ENCODE measurements around the gene GPC6. TPM values are rescaled to one million over a fixed set of nuclear protein-coding genes. Genes with fewer than 3 reads are reported as not detected.

GPC6 gene
- total RNA-seq, 2 donors from 2014 or later = not detected

GRCh38 chr13:94168783-94169453, 942.3 kb downstream of the GPC6 start:
- ATAC-seq (replicated peaks) = no peak
- Mint-ChIP-seq H3K4me3 (no peak overlapping the region), H3K27me3 (peaks cover 27% of the 10 kb centered on the region), H3K4me1 (no peaks in the 10 kb centered on the region), H3K27ac (no peak overlapping the region), H3K9me3 (no peaks in the 10 kb centered on the region), H3K36me3 (ENCODE audit: low read depth) (no peaks in the 10 kb centered on the region)

GRCh38 chr13:94169454-94170144, 943.0 kb downstream of the GPC6 start:
- Mint-ChIP-seq H3K27ac (no peak overlapping the region), H3K36me3 (ENCODE audit: low read depth) (no peaks in the 10 kb centered on the region), H3K27me3 (peaks cover 27% of the 10 kb centered on the region), H3K9me3 (no peaks in the 10 kb centered on the region), H3K4me1 (no peaks in the 10 kb centered on the region), H3K4me3 (no peak overlapping the region)
- ATAC-seq (replicated peaks) = no peak

GRCh38 chr13:94170145-94170571, 943.6 kb downstream of the GPC6 start:
- Mint-ChIP-seq H3K27ac (no peak overlapping the region), H3K36me3 (ENCODE audit: low read depth) (no peaks in the 10 kb centered on the region), H3K4me1 (no peaks in the 10 kb centered on the region), H3K4me3 (no peak overlapping the region), H3K27me3 (peaks cover 27% of the 10 kb centered on the region), H3K9me3 (no peaks in the 10 kb centered on the region)
- ATAC-seq (replicated peaks) = no peak

- Mint-ChIP-seq H3K9me3 (no peaks in the 10 kb centered on the region), H3K4me1 (no peaks in the 10 kb centered on the region), H3K27ac (no peak overlapping the region), H3K36me3 (ENCODE audit: low read depth) (no peaks in the 10 kb centered on the region), H3K4me3 (no peak overlapping the region), H3K27me3 (peaks cover 24% of the 10 kb centered on the region)
- ATAC-seq (replicated peaks) = no peak
Measured at GRCh38 chr13:94172416-94172815, 945.8 kb downstream of the GPC6 start.

GRCh38 chr13:94173312-94173854, 946.8 kb downstream of the GPC6 start:
- H3K27ac Mint-ChIP-seq = no peak overlapping the region
- H3K4me3 Mint-ChIP-seq = no peak overlapping the region
- peaks cover 23% of the 10 kb centered on the region for H3K27me3 Mint-ChIP-seq
- no peaks in the 10 kb centered on the region for H3K4me1 Mint-ChIP-seq
- no peak for ATAC-seq (replicated peaks)
- H3K36me3 Mint-ChIP-seq (ENCODE audit: low read depth) = no peaks in the 10 kb centered on the region
- H3K9me3 Mint-ChIP-seq = no peaks in the 10 kb centered on the region

- H3K4me1 Mint-ChIP-seq = no peaks in the 10 kb centered on the region
- H3K27ac Mint-ChIP-seq = no peak overlapping the region
- ATAC-seq (replicated peaks) = no peak
- H3K4me3 Mint-ChIP-seq = no peak overlapping the region
- H3K27me3 Mint-ChIP-seq = peaks cover 23% of the 10 kb centered on the region
- H3K9me3 Mint-ChIP-seq = no peaks in the 10 kb centered on the region
- H3K36me3 Mint-ChIP-seq (ENCODE audit: low read depth) = no peaks in the 10 kb centered on the region
Measured at GRCh38 chr13:94174009-94174408, 947.4 kb downstream of the GPC6 start.

- H3K4me3 Mint-ChIP-seq = no peak overlapping the region
- no peak for ATAC-seq (replicated peaks)
- H3K9me3 Mint-ChIP-seq = no peaks in the 10 kb centered on the region
- H3K4me1 Mint-ChIP-seq = no peaks in the 10 kb centered on the region
- H3K27me3 Mint-ChIP-seq = peaks cover 16% of the 10 kb centered on the region
- no peak overlapping the region for H3K27ac Mint-ChIP-seq
- H3K36me3 Mint-ChIP-seq (ENCODE audit: low read depth) = no peaks in the 10 kb centered on the region
Measured at GRCh38 chr13:94175076-94175475, 948.5 kb downstream of the GPC6 start.

GRCh38 chr13:94176561-94176960, 950.0 kb downstream of the GPC6 start:
- peaks cover 9% of the 10 kb centered on the region for H3K27me3 Mint-ChIP-seq
- no peaks in the 10 kb centered on the region for H3K4me1 Mint-ChIP-seq
- H3K36me3 Mint-ChIP-seq (ENCODE audit: low read depth) = no peaks in the 10 kb centered on the region
- H3K4me3 Mint-ChIP-seq = no peak overlapping the region
- ATAC-seq (replicated peaks) = no peak
- no peak overlapping the region for H3K27ac Mint-ChIP-seq
- H3K9me3 Mint-ChIP-seq = no peaks in the 10 kb centered on the region

- H3K4me1 Mint-ChIP-seq = no peaks in the 10 kb centered on the region
- H3K36me3 Mint-ChIP-seq (ENCODE audit: low read depth) = no peaks in the 10 kb centered on the region
- no peaks in the 10 kb centered on the region for H3K9me3 Mint-ChIP-seq
- no peak overlapping the region for H3K4me3 Mint-ChIP-seq
- H3K27me3 Mint-ChIP-seq = peaks cover 4% of the 10 kb centered on the region
- no peak overlapping the region for H3K27ac Mint-ChIP-seq
- no peak for ATAC-seq (replicated peaks)
Measured at GRCh38 chr13:94177041-94177440, 950.4 kb downstream of the GPC6 start.

- Mint-ChIP-seq H3K27ac (no peak overlapping the region), H3K4me3 (no peak overlapping the region)
- ATAC-seq (replicated peaks) = no peak
Measured at GRCh38 chr13:94178625-94179244, 952.1 kb downstream of the GPC6 start.

GRCh38 chr13:94181461-94182107, 955.0 kb downstream of the GPC6 start:
- Mint-ChIP-seq H3K4me1 (no peaks in the 10 kb centered on the region), H3K4me3 (no peak overlapping the region), H3K27me3 (peaks cover 3% of the 10 kb centered on the region), H3K36me3 (ENCODE audit: low read depth) (no peaks in the 10 kb centered on the region), H3K27ac (no peak overlapping the region), H3K9me3 (no peaks in the 10 kb centered on the region)
- ATAC-seq (replicated peaks) = no peak

More at GRCh38 chr13:94178625-94179244, 952.1 kb downstream of the GPC6 start:
- Mint-ChIP-seq H3K36me3 (ENCODE audit: low read depth) (no peaks in the 10 kb centered on the region), H3K4me1 (no peaks in the 10 kb centered on the region), H3K9me3 (no peaks in the 10 kb centered on the region), H3K27me3 (no peaks in the 10 kb centered on the region)

GRCh38 chr13:94182185-94182761, 955.7 kb downstream of the GPC6 start:
- H3K27ac Mint-ChIP-seq = no peak overlapping the region
- no peaks in the 10 kb centered on the region for H3K9me3 Mint-ChIP-seq
- no peaks in the 10 kb centered on the region for H3K4me1 Mint-ChIP-seq
- no peak overlapping the region for H3K4me3 Mint-ChIP-seq
- H3K27me3 Mint-ChIP-seq = peaks cover 3% of the 10 kb centered on the region
- no peaks in the 10 kb centered on the region for H3K36me3 Mint-ChIP-seq (ENCODE audit: low read depth)
- ATAC-seq (replicated peaks) = no peak

GRCh38 chr13:94186470-94186869, 959.9 kb downstream of the GPC6 start:
- H3K27me3 Mint-ChIP-seq = peaks cover 8% of the 10 kb centered on the region
- ATAC-seq (replicated peaks) = no peak
- no peak overlapping the region for H3K27ac Mint-ChIP-seq
- no peak overlapping the region for H3K4me3 Mint-ChIP-seq
- H3K36me3 Mint-ChIP-seq (ENCODE audit: low read depth) = no peaks in the 10 kb centered on the region
- no peaks in the 10 kb centered on the region for H3K4me1 Mint-ChIP-seq
- no peaks in the 10 kb centered on the region for H3K9me3 Mint-ChIP-seq

GRCh38 chr13:94188201-94188854, 961.7 kb downstream of the GPC6 start:
- Mint-ChIP-seq H3K36me3 (ENCODE audit: low read depth) (no peaks in the 10 kb centered on the region), H3K27ac (no peak overlapping the region), H3K27me3 (peaks cover 8% of the 10 kb centered on the region), H3K4me3 (no peak overlapping the region), H3K9me3 (no peaks in the 10 kb centered on the region), H3K4me1 (no peaks in the 10 kb centered on the region)
- ATAC-seq (replicated peaks) = no peak

Measured in activated T-helper 17 cell treated with anti-CD3 and anti-CD28 coated beads, Interleukin-2, amount 50 U/mL, for 72 hours (primary cell).